CD8-positive, alpha-beta memory T cell (primary cell): ENCODE measurements around the gene TGFB1. TPM values are rescaled to one million over a fixed set of nuclear protein-coding genes. Genes with fewer than 3 reads are reported as not detected.

ENCODE experiments used
- CTCF ChIA-PET: fragments of 350-600 bp; sonication (Branson Sonifier 250); formaldehyde crosslinking; loops from one replicate; lab custom pipeline; 2021; ENCODE audit warnings: antibody characterized with exemption; lab: Charles Lee
- POLR2A ChIA-PET: fragments of 350-600 bp; sonication (Branson Sonifier 250); formaldehyde crosslinking; loops from one replicate; lab custom pipeline; 2021; ENCODE audit warnings: antibody characterized with exemption; lab: Charles Lee
- DNase-seq, 5 donors: peaks; one replicate each; pipeline versions ENCODE4 v3.0.0 to v3.0.0-alpha.2; 2020 to 2022; ENCODE audit warnings: mixed read lengths in 1 of 5
- H3K27ac ChIP-seq: one replicate; pipeline ENCODE4 v1.7.0; 2013; ENCODE audit warnings: low read depth, mild to moderate bottlenecking, low read length, moderate library complexity
- H3K27me3 ChIP-seq: 2 replicates; pipeline ENCODE4 v1.7.0; 2013; ENCODE audit warnings: low read length, mild to moderate bottlenecking; ENCODE audit not compliant: insufficient read depth, poor library complexity, severe bottlenecking
- H3K36me3 ChIP-seq: 2 replicates; pipeline ENCODE4 v1.7.0; 2013; ENCODE audit warnings: mild to moderate bottlenecking, low read length, moderate library complexity; ENCODE audit not compliant: insufficient read depth
- H3K4me1 ChIP-seq: 2 replicates; pipeline ENCODE4 v1.7.0; 2013; ENCODE audit warnings: mild to moderate bottlenecking, low read length, moderate library complexity; ENCODE audit not compliant: insufficient read depth
- H3K4me3 ChIP-seq: 2 replicates; pipeline ENCODE4 v1.7.0; 2013; ENCODE audit warnings: mild to moderate bottlenecking, low read length
- H3K9me3 ChIP-seq: 2 replicates; pipeline ENCODE4 v1.7.0; 2013; ENCODE audit warnings: mild to moderate bottlenecking, low read length
- H3K27ac Mint-ChIP-seq, 8 donors: one replicate each; pipeline ENCODE4 v1.8.0; 2020 to 2021; ENCODE audit warnings: mixed read lengths in 8 of 8, mild to moderate bottlenecking in 6 of 8, inconsistent platforms in 3 of 8, moderate library complexity in 3 of 8
- H3K27me3 Mint-ChIP-seq, 2 donors: one replicate each; pipeline ENCODE4 v1.8.0; 2020 to 2021; ENCODE audit warnings: mixed read lengths in 2 of 2, mild to moderate bottlenecking in 1 of 2, moderate library complexity in 1 of 2
- H3K36me3 Mint-ChIP-seq, 3 donors: one replicate each; pipeline ENCODE4 v1.8.0; 2020 to 2021; ENCODE audit warnings: mixed read lengths in 3 of 3, inconsistent platforms in 1 of 3, mild to moderate bottlenecking in 1 of 3
- H3K4me1 Mint-ChIP-seq, 3 donors: one replicate each; pipeline ENCODE4 v1.8.0; 2020 to 2021; ENCODE audit warnings: mixed read lengths in 3 of 3, inconsistent platforms in 1 of 3, mild to moderate bottlenecking in 1 of 3
- H3K4me3 Mint-ChIP-seq, 7 donors: one replicate each; pipeline ENCODE4 v1.8.0; 2020 to 2021; ENCODE audit warnings: mixed read lengths in 7 of 7, mild to moderate bottlenecking in 6 of 7, moderate library complexity in 4 of 7, inconsistent platforms in 2 of 7
- H3K9me3 Mint-ChIP-seq, 5 donors: one replicate each; pipeline ENCODE4 v1.8.0; 2020 to 2022; ENCODE audit warnings: mixed read lengths in 5 of 5, mild to moderate bottlenecking in 3 of 5, moderate library complexity in 2 of 5, inconsistent platforms in 1 of 5
- polyA plus RNA-seq: library from polyadenylated mRNA; unstranded; fragments of 300-500 nt; fragmentation: Illumina TruSeq; gene quantifications from one replicate; pipeline ENCODE4 v1.2.3, GENCODE V29; 2021
- total RNA-seq, 2 experiments: library from RNA; stranded (reverse); gene quantifications; one replicate each; pipeline ENCODE4 v1.2.3, GENCODE V29; 2021

The TGFB1 gene
- 100 to 1,000 TPM; 152 to 161 TPM for total RNA-seq
- 104 TPM for polyA plus RNA-seq

DNA sequence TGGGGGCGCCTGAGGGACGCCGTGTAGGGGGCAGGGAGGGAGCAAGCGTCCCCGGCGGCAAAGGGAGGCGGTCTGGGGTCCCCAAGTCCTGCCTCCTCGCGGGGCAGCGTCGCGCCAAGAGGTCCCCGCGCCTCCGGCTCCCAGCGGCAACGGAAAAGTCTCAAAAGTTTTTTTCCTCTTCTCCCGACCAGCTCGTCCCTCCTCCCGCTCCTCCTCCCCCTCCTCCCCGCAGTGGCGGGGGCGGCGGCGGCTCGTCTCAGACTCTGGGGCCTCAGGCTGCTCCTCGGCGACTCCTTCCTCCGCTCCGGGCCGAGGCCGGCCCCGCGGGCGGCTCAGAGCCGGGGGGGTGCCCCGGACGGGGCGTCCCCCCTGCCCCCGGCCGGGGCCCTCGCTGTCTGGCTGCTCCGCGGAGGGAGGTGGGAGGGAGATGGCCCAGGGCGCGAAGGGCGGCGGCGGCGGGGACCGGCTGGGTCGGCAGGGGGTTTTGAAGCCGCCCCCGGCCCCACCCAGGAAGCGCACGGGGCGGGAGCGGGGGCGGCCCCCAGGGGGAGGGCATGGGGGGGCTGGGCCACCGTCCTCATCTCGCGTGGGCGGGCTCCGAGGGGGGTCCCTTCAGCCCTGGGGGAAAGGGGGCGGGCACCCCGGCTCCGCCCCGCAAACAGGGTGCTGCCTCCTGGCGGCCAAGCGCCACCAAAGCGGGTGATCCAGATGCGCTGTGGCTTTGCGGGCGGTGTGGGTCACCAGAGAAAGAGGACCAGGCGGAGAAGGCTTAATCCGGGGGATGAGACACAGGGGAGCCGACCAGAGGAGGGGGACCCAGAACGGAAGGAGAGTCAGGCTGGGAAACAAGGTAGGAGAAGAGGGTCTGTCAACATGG lies at the start of gene TGFB1:
TGFB1 (minus strand) TSS at position 457 of the 877 bp plus-strand sequence. CDS start 878 bp downstream, outside the sequence.
- Mint-ChIP-seq H3K4me1 (peaks cover 55 to 67% (median 65%) of the 10 kb centered on the region in 3 donors), H3K36me3 (peaks cover 5 to 36% (median 6%) of the 10 kb centered on the region in 3 donors), H3K4me3 (peak within 1 kb of the TSS; percentile 93 to 100 (median 100)), H3K9me3 (peaks cover 0 to 4% (median 0%) of the 10 kb centered on the region in 5 donors), H3K27me3 (peaks cover 0 to 12% of the 10 kb centered on the region in 2 donors), H3K27ac (peak within 1 kb of the TSS; percentile 93 to 100 (median 99))
- Histone ChIP-seq H3K27ac (peak within 1 kb of the TSS; percentile 95), H3K4me3 (peak within 1 kb of the TSS; percentile 97), H3K27me3 (no peaks in the 10 kb centered on the region), H3K9me3 (no peaks in the 10 kb centered on the region), H3K36me3 (no peaks in the 10 kb centered on the region), H3K4me1 (peaks cover 70% of the 10 kb centered on the region)
- peak; percentile 93 to 97 (median 95) for DNase-seq
- CTCF ChIA-PET, result interaction anchor here (1.0 to 5.6 kb wide), 15 partner anchors 11 to 150 kb away, joined by 3 to 63 read pairs (median 7); partner anchors contain the start of genes B9D2, DMAC2 and HNRNPUL1
- POLR2A ChIA-PET, result interaction anchor here (2.0 to 9.4 kb wide), 6 partner anchors 9 to 89 kb away, joined by 6 to 111 read pairs (median 39); partner anchors contain the start of genes B9D2, CCDC97 and HNRNPUL1

DNA sequence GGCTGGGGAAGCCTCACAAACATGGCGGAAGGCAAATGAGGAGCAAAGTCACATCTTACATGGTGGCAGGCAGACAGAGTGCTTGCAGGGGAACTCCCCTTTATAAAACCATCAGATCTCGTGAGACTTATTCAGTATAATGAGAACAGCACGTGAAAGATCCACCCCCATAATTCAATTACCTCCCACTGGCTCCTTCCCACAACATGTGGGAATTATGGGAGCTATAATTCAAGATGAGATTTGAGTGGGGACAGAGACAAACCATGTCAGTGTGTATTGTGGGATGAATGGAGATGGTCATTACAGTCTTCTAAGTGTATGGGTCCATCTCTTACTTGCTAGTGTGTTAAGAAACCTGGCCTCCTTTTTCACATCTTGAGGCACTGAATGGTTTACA lies 48.3 kb upstream of the TGFB1 start:
- no peaks in the 10 kb centered on the region for H3K9me3 ChIP-seq
- no peaks in the 10 kb centered on the region for H3K27me3 ChIP-seq
- CTCF ChIA-PET, result interaction anchor here (1.2 kb wide), 1 partner anchor 36 kb away, joined by 4 read pairs; no protein-coding TSS in a partner anchor
- POLR2A ChIA-PET, result no interaction called here
- H3K4me3 ChIP-seq, result no peak overlapping the region
- no peaks in the 10 kb centered on the region for H3K9me3 Mint-ChIP-seq
- H3K27ac ChIP-seq, result no peak overlapping the region
- H3K36me3 Mint-ChIP-seq, result peaks cover 0 to 30% (median under 1%) of the 10 kb centered on the region in 3 donors
- H3K36me3 ChIP-seq, result peaks cover 6% of the 10 kb centered on the region
- H3K4me1 ChIP-seq, result peaks cover 13% of the 10 kb centered on the region
- H3K4me3 Mint-ChIP-seq, result peak overlapping the region in 1 of 7 donors; percentile 51
- H3K27ac Mint-ChIP-seq, result peak overlapping the region in 2 of 8 donors; percentile 22 to 63
- peaks cover 31 to 54% (median 36%) of the 10 kb centered on the region in 3 donors for H3K4me1 Mint-ChIP-seq
- no peak for DNase-seq
- no peaks in the 10 kb centered on the region for H3K27me3 Mint-ChIP-seq

DNA sequence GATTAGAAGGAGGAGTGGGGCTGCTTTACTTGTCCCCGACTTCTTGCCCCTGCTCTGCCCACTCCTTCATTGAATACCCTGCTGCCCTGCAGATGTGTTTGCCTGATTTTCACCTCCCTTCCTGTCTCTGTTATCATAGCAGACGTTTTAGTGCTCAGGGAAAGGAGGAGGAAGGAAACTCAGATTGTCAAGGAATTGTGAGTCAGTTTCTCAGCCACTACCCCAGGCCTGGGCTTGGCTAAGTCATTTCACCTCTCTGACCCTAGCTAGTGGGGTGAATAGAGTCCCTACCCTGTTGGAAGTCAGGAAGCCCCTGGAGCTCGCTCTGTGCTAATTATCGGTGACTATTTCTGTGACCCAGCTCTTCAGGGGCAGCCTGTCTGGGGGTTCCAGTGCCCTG lies 47.8 kb upstream of the TGFB1 start:
- POLR2A ChIA-PET, result no interaction called here
- no peaks in the 10 kb centered on the region for H3K27me3 Mint-ChIP-seq
- no peak for DNase-seq
- no peak overlapping the region for H3K27ac ChIP-seq
- no peaks in the 10 kb centered on the region for H3K9me3 Mint-ChIP-seq
- peaks cover 35 to 56% (median 41%) of the 10 kb centered on the region in 3 donors for H3K4me1 Mint-ChIP-seq
- peak overlapping the region in 3 of 7 donors; percentile 17 to 51 (median 29) for H3K4me3 Mint-ChIP-seq
- peak overlapping the region in 2 of 8 donors; percentile 63 to 66 for H3K27ac Mint-ChIP-seq
- peaks cover 14% of the 10 kb centered on the region for H3K4me1 ChIP-seq
- CTCF ChIA-PET, result interaction anchor here (1.2 kb wide), 1 partner anchor 36 kb away, joined by 4 read pairs; no protein-coding TSS in a partner anchor
- peaks cover 0 to 28% (median 0%) of the 10 kb centered on the region in 3 donors for H3K36me3 Mint-ChIP-seq
- H3K27me3 ChIP-seq, result no peaks in the 10 kb centered on the region
- no peaks in the 10 kb centered on the region for H3K9me3 ChIP-seq
- no peak overlapping the region for H3K4me3 ChIP-seq
- peaks cover 6% of the 10 kb centered on the region for H3K36me3 ChIP-seq

DNA sequence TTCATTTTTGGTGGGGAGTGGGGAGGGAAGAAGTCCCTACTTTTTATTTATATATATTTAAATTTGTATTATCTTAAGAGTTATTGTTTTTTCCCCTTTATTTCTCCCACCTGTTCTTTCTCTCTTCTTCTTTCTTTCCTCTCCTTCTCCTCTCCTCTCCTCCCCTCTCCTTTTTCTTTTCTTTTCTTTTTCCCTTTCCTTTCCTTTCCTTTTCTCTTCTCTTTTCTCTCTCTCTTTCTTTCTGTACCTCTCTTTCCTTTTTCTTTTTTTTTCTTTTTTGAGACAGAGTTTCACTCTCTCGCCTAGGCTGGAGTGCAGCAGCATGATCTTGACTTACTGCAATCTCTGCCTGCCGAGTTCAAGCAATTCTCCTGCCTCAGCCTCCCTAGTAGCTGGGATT lies 45.8 kb upstream of the TGFB1 start:
- H3K27ac Mint-ChIP-seq, result peak overlapping the region in 5 of 8 donors; percentile 36 to 96 (median 73)

DNA sequence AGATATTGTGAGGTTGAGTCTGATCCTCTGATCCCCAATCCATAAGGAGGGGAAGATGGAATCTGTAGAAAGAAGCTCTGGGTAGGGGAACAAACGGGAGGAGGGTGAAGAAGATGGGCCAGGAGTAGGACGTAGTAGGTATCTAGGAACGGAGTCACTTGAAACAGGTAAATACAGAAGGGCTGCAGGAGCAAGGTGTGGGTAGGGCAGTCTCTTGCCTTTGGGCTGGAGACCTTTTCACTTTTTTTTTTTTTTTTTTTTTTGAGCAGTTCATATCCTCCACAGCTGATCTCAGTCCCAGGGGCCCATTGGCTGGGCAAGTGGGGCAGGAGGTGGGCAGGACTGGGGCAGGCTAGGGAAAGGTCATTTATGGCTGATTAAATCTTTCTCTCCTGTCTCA lies 45.4 kb upstream of the TGFB1 start:
- DNase-seq, result no peak
- peaks cover 6% of the 10 kb centered on the region for H3K36me3 ChIP-seq
- CTCF ChIA-PET, result no interaction called here
- no peaks in the 10 kb centered on the region for H3K9me3 ChIP-seq
- H3K4me1 Mint-ChIP-seq, result peaks cover 46 to 65% (median 53%) of the 10 kb centered on the region in 3 donors
- peak overlapping the region; percentile 97 for H3K4me3 ChIP-seq
- no peaks in the 10 kb centered on the region for H3K9me3 Mint-ChIP-seq
- H3K27me3 ChIP-seq, result no peaks in the 10 kb centered on the region
- H3K4me1 ChIP-seq, result peaks cover 27% of the 10 kb centered on the region
- H3K4me3 Mint-ChIP-seq, result peak overlapping the region; percentile 87 to 98 (median 97)
- peak overlapping the region in 7 of 8 donors; percentile 6 to 100 (median 100) for H3K27ac Mint-ChIP-seq
- H3K36me3 Mint-ChIP-seq, result peaks cover 0 to 28% (median 0%) of the 10 kb centered on the region in 3 donors
- POLR2A ChIA-PET, result interaction anchor here (1.1 kb wide), 1 partner anchor 14 kb away, joined by 3 read pairs; no protein-coding TSS in a partner anchor
- peak overlapping the region; percentile 91 for H3K27ac ChIP-seq
- H3K27me3 Mint-ChIP-seq, result no peaks in the 10 kb centered on the region

More for the DNA sequence above, 45.8 kb upstream of the TGFB1 start:
- Histone ChIP-seq H3K4me3 (no peak overlapping the region), H3K9me3 (no peaks in the 10 kb centered on the region), H3K36me3 (peaks cover 6% of the 10 kb centered on the region), H3K4me1 (peaks cover 27% of the 10 kb centered on the region), H3K27ac (no peak overlapping the region), H3K27me3 (no peaks in the 10 kb centered on the region)
- ChIA-PET CTCF (no interaction called here), POLR2A (interaction anchor here (1.1 kb wide), 1 partner anchor 15 kb away, joined by 3 read pairs; no protein-coding TSS in a partner anchor)
- Mint-ChIP-seq H3K36me3 (peaks cover 0 to 28% (median 0%) of the 10 kb centered on the region in 3 donors), H3K4me1 (peaks cover 46 to 65% (median 53%) of the 10 kb centered on the region in 3 donors), H3K27me3 (no peaks in the 10 kb centered on the region), H3K4me3 (peak overlapping the region in 6 of 7 donors; percentile 28 to 97 (median 96)), H3K9me3 (no peaks in the 10 kb centered on the region)
- DNase-seq, result no peak

DNA sequence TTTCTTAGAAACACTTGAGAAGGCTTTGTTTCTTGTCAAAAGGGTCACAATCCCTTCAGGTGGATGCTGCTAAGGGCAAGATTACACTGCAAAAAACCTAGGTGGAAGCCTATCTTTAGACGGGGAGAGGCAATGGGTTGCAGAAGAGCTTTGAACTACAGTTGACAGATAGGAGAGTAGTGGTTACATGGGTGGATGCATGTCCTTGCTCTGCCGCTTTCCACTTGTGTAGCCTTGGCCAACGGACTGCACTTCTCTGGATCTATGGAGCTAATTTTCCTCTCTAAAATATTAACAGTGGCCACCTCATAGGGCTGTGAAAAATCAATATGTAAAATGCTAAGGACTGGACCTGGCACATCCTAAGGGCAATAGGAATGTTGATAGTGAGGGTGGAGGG lies 44.9 kb upstream of the TGFB1 start:
- CTCF ChIA-PET, result no interaction called here

DNA sequence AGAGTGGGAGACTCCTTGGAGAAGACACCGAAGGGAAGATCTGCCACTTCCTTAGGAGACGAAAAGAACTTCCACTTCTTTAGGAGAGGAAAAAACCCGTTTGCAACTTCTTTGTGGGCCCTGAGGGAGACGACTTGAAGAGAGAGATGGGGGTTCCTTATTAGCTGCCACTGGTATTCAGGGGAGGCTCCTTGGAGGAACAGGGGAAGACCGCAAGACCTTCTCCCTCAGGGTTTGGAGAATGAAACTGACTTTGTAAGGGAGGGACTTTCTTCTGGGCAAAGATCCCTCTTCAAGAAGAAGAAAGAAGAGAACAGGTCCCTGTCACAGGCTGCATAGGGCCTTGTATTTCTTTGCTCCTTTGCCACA lies 44.3 kb upstream of the TGFB1 start:
- H3K4me1 Mint-ChIP-seq, result peaks cover 46 to 61% (median 53%) of the 10 kb centered on the region in 3 donors
- no peaks in the 10 kb centered on the region for H3K27me3 Mint-ChIP-seq
- peaks cover 6% of the 10 kb centered on the region for H3K36me3 ChIP-seq
- H3K27ac Mint-ChIP-seq, result peak overlapping the region; percentile 96 to 100 (median 100)
- H3K27me3 ChIP-seq, result no peaks in the 10 kb centered on the region
- peak overlapping the region; percentile 87 to 98 (median 97) for H3K4me3 Mint-ChIP-seq
- H3K4me3 ChIP-seq, result peak overlapping the region; percentile 97
- no peaks in the 10 kb centered on the region for H3K9me3 Mint-ChIP-seq
- ChIA-PET POLR2A (no interaction called here), CTCF (no interaction called here)
- H3K36me3 Mint-ChIP-seq, result peaks cover 0 to 27% (median 0%) of the 10 kb centered on the region in 3 donors
- no peaks in the 10 kb centered on the region for H3K9me3 ChIP-seq
- DNase-seq, result no peak
- H3K4me1 ChIP-seq, result peaks cover 27% of the 10 kb centered on the region
- H3K27ac ChIP-seq, result peak overlapping the region; percentile 91

More for the DNA sequence above, 44.9 kb upstream of the TGFB1 start:
- POLR2A ChIA-PET, result no interaction called here
- Histone ChIP-seq H3K27ac (peak overlapping the region; percentile 91), H3K36me3 (peaks cover 6% of the 10 kb centered on the region), H3K4me3 (peak overlapping the region; percentile 97), H3K9me3 (no peaks in the 10 kb centered on the region), H3K27me3 (no peaks in the 10 kb centered on the region), H3K4me1 (peaks cover 27% of the 10 kb centered on the region)
- H3K9me3 Mint-ChIP-seq, result no peaks in the 10 kb centered on the region
- H3K27ac Mint-ChIP-seq, result peak overlapping the region; percentile 89 to 100 (median 100)
- peak overlapping the region; percentile 87 to 98 (median 97) for H3K4me3 Mint-ChIP-seq
- DNase-seq, result no peak
- H3K4me1 Mint-ChIP-seq, result peaks cover 46 to 65% (median 53%) of the 10 kb centered on the region in 3 donors
- no peaks in the 10 kb centered on the region for H3K27me3 Mint-ChIP-seq
- peaks cover 0 to 30% (median 0%) of the 10 kb centered on the region in 3 donors for H3K36me3 Mint-ChIP-seq
